ENCODE measurements around the gene C14orf180.

C14orf180 gene

DNA sequence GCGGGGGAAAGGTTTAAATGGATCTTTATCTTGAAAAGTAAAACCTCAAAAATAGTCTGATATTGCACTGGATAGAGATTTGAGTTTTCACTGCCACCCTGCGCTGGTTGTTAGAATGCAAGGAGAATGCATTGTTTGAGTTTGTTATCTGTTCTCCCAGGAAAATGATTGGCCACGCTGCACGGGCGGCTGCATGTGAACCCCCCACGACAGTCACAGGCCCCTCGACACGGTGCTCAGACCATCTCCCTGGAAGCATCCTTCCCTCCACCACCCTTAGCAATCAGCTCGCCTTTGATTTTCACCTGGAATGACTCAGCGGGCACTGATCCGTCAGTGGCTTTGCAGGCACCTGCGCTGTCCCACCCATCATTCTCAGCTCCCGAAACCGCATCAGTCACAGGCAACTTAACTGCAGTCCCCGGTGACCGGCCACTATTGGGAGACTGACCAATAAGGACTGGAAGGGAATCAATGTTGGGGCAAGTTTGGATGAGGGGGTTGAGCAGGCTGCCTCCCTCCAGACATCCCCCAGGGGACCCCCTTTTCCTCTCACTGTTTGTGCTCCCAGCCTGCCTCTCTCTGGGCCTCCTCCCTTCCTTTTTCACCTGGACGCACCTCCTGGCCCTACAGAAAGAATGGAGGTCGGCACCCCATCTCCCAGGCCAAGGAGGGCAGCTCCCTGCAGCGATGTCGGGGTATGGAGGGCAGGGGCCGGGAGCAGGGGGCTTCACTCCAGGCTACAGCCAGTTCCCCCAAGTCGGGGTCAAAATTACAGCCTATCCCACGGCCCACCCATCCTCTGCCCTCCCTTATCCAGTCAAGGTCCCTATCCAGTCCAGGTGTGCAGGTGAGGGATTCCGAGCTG, 28.5 kb upstream of the C14orf180 start:
- no peak for DNase-seq

DNA sequence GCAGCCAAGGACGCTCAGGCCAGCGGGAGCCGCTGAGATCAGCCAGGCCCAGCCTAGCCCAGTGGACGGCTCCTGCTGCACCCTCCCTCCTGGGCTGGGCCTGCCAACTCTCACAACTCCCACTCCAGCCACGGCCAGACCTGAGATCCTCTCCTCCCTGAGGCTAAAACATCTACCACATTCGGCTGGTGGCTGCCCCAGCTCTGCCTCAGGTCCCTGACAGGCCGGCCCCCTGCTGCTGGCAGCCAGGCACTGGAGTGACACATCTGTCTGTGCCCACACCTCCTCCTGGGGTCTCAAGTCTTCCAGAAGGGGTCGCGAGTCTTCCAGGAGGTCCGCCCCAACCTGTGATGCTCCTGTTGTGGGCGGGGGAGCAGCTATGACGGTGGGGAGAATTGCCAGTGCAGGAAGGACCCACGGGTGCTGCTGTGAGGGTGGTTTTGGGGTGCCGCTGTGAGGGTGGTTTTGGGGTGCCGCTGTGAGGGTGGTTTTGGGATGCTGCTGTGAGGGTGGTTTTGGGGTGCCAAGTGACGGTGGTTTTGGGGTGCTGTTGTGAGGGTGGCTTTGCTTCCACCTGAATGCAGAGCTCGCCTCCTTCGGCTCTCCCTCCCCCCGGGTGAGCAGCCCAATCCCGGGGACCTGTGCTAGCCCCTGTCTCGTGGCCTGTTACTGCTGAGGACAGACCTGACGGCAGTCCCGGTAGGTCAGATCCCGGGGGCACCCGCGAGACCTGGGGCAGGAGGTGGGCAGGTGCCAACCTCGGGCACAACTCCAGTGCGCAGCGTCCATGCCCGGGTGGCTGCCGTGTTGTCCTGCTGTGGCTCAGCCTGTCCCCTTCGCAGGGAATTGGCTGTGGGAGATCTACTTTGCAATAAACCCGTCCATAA, 27.5 kb upstream of the C14orf180 start:
- DNase-seq = no peak

DNA sequence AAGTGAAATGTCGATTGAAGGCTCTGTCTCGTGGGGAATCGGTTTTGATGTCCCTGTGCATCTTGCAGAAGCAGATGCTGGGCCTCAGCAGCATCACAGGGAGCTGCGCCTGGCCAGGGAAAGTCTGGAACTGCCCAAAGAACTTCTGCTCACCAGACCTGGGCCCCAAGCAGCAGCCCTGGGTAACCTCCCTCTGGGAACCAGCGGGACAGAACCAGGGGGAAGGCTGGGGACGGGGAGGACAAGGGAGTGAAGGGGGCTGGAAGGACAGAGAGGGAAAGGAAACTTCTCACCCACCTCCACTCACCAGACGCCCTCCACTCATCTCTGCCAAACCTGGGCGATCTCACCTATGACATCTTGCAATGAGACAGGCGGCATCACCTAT, 26.8 kb upstream of the C14orf180 start:
- DNase-seq = no peak

DNA sequence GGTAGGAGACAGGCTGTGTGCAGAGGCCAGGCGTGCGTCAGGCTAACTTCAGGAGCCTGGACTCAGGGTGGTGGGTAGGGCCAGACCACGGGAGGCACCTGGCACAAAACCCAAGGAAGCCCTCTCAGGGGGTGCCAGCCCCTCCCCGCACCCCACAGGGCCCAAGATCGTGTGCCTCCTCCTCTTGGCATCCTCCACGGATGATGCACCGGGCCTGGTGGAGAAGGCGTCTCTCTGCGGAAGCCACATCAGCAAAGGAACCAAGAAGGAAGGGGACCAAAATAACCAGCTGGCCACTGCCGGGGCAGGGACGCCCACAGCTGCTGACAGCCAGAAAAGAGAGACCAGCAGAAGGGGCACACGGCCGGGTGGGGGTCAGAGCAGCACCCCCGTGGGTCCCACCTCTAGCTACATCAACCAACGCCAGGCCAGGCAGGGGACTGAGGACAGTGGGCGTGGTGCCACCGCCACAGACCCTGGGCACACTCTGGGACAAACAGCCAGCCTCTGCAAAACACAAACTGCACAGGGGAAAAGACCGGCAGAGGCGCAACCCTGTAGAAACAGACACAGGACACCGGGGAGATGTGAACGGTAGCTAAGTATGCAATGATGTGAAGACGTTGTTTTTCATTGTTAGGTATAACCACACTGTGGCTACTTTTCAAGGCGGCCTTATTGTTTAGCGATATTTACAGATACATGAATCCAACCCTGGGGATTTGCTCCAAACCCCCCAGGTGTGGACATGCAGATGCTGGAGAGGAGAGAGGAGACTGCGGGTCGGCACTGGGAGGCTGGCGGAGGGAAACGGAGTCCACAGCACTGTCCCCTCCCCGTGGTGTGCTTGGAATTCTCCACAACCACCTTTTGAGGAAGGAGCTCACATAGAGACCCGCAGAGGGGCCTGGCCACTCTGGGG, 26.1 kb upstream of the C14orf180 start:
- DNase-seq = no peak

DNA sequence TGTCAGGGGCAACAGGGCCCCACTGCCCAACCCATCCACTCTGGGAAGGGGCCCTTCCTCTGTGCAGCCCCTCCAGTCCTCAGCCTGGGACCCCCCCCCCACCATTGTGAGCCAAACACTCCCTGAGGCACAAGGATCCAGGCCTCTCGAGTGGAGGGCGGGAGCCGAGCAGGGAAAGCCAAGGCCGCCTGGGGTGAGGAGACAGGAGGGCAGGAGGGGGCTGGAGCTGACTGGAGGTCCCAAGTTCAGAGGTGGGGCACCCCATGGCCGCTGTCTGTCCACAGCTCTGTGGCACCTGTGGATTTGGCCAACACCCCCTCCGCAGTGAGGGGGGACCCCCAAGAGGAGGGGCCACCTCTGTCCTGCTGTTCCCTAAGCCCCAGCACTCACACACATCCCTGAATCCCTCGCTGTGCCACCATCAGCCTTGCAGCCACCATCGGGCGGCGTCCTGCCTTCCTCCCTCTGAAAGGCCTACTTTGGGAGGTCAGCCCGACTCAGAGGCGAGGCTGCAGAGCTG, 25.4 kb upstream of the C14orf180 start:
- no peak for DNase-seq

DNA sequence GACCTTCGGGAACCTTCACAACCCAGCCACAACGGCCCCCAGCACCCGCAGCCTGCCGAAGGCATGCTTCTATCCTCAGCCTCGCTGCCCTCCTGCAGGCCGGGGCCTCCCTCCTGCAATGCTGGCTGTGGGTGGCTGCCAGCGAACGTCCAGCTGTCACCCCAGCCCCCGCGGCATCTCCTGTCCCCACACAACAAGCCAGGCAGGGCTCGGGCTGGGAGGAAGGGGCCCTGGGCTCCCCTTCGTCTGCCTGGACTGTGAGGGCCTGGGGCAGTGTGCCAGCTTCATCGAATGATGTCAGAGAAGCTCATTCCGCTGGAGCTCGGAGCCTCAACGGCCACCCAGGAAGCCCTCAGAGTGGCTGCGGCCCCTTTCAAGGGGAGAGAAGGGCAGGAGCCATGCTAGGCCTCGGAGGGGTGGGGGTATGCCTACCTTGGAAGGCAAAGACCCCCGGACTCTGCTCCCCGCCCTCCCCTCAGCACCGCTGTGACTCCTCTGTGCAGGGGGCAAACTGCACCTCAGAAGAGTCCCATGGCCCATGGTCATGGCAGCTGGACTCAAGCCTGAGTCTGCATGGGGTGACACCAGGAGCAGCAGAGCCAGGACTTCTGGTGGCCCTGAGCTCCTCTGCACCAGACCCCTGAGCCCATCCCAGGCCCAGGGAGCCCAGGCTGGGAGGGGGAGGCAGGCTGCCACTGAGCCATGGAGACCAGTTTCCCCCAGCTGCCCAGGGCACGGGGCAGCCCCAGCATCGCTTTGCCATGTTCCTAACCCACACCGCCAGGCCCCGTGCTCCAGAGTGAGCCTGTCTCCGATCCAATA, 24.7 kb upstream of the C14orf180 start:
- no peak for DNase-seq

DNA sequence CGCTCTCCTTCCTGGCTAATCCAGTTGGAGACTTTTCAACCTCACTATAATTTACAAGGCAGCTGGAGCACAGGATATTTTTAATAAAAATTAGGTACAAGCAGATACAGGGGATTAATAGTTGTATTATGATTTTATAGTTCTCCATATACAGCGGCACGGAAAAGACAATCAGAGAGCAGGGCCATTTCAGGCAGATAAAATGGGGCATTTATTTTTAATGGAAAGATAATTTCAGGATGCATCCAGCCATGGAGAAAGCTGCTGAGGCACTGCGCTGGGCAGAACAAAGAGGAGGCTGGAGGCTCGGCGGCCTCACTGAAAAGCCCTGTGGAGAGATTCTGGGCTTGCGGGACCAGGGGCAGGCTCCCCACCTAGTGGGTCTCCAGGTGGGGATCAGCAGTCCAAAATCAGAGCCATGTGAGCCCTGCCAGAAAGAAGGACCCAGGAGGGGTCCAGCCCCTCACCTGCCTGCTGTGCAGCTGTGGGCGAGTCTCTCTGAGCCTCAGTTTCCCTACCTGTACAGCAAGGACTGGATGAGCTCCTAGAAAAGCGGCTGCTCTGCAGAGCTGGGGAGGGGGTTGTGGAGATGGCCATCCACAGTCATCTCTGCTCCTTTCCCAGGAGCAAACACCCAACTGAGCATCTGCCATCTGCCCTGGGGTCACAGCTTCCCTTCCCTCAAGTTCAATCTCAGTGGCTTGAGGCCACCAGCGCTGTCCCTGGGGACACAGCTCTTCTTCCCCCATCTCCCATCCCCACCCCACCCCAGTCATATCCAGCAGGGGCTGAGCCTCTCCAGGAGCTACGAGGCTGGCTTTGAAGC, 23.9 kb upstream of the C14orf180 start:
- DNase-seq = no peak

DNA sequence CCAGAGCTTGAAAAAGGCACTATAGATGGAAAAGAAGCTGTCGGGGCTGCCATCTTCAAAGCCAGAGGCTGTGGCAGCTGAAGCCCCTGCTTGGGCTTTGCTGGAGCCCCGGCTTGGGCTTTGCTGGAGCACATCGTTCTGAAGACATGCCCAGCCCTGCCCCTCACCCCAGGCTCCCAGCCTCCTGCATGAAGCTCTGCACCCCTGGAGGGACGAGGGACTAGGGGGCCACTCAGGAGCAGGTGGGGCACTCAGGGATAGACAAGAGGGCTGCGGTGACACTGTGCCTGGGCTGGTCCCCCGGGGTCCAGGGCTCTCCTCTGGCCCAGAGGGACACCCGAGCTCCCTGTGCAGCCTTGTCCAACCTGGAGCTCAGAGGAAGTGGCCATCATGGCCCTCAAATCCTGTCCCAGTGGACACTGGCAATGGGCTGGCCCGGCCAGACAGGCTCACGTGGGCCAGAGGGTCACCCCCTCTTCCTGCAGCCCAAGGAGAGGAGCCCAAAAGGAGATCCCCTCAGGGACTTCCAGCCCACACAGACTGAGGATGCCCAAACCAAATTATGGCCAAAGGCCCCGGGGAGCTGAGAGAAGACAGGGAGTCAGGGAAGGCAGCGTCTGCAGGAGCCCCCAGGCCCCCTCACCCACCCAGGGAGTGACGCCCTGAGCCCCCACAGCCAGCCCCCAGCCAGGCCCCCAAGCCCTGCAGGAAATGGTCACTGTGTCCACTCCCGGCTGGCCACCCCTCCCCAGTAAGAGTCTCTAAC, 23.1 kb upstream of the C14orf180 start:
- no peak for DNase-seq

DNA sequence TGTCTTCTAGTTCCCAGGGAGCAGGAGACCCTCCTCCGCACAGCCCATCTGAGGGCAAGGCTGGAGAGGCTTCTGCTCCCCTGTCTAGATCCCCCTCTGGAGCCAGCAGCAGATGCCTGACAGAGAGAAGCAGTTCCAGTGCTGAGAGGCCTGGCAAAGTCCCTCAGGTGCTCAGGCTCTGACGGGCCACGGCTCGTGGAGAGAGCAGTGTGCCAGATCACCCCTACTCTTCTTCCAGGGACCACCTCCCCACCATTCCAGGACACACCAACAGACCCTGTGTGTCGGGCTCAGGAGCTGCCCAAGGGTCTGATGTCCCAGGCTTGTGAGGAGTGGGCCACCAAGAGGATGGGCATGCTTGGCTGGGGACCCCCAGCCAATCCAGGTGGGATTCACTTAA, 22.5 kb upstream of the C14orf180 start:
- no peak for DNase-seq

DNA sequence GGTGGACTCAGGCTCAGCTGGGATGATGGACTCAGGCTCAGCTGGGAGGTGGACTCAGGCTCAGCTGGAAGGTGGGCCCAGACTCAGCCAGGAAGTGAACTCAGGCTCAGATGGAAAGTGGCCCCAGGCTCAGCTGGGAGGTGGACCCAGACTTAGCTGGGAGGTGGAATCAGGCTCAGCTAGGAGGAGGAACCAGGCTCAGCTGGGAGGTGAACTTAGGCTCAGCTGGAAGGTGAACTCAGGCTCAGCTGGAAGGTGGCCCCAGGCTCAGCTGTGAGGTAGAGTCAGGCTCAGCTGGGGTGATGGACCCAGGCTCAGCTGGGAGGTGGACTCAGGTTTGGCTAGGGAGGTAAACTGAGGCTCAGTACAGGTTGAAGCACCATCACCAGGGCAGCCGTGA, 21.8 kb upstream of the C14orf180 start:
- no peak for DNase-seq

DNA sequence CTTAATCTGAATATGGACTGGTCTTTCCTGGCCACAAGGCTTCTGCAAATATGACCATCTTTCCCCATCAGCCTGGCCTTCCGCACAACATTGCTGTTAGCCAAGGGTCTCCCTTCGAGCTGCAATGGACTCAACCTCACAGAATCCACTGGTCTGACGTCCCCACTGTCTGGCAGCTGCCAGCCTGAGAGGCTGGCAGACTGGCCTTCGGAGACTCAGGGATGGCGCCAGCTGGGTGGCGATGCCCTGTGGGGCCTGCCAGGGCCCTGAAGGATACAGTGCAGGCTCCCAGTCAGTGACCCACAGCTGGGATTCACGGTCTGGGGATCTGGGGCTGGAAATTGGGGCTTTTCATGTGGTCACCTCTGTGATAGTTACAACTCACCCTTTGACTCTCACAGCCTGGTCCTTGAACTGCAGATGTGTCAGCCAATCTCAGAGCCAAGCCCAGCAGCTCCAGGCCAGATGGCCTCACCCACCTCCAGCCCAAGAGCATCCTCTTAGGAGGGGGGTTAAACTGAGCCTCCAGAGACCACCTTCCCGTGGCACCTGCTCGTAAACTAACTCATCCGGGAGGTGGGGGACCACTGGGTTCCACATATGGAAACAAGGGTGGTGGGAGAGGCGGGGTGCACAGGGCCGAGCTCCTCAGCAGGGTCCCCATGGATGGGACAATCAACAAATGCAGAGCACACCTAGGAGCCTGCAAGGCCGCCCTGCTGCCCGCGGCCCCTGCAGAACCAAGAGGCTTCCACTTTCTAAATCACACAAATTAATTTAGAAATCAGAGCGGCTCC, 21.1 kb upstream of the C14orf180 start:
- DNase-seq = no peak

DNA sequence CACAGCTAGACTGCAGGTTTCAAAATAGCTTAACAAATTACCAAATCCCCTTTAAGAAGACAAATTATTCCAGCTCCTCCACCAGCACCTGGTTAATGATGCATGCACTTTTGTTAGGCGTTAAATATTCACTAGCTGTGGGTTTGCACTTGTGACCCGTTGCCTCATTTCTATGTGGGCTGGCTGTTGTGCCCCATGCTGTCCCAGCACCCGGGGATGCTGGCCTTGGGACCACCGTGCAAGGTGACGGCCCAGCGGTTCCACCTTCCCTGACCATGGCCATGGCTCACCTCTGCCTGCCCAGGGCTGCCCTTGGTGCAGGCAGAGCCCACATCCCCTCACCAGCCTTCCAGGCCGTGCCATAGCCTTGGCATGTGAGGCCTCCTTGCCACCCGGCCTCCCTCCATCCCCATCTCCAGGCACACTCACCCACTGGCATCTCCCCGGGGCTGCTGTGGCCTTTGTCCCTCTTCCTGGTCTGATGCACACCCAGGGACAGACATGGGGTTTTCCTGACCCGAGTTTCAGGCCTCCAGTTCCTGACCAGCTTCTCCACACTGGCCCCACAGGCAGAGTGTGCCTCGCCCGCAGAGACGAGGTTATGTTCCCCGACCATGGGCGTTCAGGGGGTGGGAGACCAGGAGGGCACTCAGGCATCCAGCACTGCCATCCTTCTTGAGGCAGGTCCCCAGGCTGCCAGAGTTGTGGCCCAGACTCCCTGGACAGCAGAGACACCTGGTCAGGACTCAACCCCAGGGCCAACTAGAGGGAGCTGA, 20.3 kb upstream of the C14orf180 start:
- no peak for DNase-seq

DNA sequence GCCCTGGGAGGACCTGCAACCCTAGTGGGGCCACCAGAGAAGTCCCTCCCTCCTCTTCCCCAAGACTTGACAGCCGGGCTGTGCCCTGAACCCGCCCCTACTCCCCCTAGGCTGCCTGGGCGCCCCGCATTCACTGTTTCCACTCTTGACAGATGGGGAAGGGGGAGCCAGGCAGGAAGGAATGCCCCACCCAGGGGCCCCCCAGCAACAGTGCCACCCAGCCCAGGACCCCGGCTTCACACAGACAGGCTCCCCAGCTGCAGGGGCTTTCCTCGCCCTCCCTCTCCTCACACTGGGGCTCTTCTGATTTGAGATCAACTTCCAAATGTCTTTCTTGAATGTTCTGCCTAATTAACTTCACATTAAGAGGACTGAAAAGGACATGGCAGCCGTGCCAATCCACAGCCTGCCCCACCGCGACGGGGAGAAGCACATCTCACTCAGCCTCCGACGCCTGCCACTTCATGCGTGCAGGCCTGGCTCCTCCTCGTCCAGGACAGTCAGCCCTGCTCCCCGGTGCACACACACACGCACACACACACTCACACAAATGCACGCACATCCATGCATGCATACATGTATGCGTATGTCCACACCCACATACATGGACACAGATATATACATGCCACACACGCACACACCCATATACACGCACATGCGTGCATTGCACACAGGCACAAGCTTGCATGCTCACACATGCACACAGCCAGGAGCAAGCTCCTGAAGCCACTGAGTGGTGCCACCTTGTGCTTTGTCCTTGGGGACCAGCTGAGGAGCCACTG, 19.6 kb upstream of the C14orf180 start:
- DNase-seq = no peak

DNA sequence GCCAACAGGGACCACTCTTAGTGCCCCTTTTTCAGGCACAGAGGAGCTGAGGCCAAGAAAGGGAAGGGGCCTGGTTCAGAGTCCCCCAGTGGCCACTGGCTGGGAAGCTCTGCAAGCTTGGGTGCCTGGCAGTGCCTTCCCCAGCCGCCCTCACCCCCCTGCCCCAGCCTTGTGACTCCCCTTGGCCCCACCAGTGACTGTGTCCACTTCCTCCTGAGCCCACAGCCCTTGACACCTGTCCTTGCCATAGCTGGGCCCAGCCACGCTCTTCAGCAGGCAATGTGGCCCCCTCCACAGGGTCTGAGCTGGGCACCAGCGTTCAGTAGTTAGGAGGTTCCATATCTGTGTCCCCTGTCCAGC, 19.0 kb upstream of the C14orf180 start:
- no peak for DNase-seq

DNA sequence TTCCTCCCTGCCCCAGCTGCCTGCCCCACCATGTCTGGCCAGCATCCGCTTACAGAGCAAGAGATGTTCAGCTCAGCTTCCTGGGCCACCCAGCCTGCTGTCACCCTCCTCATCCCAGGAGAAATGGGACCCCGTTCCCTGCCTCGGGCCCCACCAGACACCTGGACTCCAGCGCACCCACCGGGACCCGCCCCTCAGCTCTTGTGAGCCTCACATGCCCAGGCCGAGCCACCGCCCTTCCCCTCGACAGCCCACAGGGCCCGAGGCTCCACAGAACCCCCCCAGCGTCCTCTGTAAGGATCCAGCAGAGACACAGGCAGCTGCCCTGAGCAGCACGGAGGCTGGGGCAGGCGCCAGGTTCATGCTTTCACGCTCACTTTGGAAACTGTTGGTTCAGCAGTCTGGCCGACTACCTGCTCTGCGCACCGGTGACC, 18.4 kb upstream of the C14orf180 start:
- DNase-seq = no peak

DNA sequence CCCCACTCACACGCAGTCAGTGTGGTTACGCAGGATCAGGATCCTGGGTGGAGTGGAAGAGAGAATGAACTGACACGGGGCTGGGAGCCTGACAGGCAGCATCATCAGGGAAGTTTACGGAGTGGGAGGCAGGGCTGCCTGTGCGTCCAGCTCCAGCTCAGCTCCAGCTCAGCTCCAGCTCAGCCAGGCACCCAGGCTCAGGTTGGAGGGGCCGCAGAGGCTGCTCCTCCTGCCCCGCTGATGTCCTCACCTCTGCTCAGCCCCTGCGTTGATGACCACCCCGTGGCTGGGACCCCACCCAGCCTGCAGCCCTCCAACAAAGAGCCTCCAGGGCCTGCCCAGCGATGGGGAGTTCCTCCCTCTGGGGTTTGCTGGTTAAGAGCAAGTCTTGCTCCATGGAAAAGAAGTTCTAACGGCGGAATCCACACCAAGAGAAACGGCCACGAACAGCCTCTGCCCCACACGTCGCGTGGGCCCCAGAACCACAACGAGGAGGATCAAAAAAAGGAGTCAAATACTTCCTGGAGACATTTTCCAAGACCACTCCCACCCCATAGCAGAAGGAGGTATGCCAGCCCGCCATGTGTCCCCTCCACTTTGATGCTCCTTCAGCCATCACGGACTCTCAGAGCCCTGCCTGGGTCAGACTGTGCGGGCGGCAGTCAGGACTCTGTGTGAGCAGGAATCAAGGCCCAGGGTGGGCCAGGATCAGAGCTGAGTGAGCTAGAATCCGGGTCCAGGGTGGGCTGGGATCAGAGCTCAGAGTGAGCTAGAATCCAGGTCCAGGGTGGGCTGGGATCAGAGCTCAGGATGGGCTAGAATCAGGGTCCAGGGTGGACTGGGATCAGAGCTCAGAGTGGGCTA, 17.7 kb upstream of the C14orf180 start:
- no peak for DNase-seq

DNA sequence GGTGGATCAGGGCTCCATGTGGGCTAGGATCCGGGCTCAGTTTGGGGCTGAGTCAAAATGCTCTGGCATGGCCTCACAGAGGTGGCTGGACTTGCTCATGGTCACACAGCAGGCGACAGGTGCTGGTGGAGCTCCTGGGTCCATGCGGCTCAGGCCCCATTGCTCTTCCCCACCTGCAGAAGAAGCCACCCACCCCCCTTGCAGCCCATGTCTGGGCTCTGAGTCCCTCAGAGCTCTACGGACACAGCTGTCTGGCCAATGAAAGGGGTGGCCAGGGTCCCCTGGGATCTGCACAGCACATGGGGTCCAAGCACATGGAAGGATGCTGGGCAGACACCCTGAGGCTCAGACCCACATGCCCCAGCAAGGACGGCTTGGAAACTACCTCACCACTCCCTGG, 17.0 kb upstream of the C14orf180 start:
- DNase-seq = no peak

Data from SIG-M5 (cell line).